ENCODE data around the gene CLMP.

The CLMP gene

DNA sequence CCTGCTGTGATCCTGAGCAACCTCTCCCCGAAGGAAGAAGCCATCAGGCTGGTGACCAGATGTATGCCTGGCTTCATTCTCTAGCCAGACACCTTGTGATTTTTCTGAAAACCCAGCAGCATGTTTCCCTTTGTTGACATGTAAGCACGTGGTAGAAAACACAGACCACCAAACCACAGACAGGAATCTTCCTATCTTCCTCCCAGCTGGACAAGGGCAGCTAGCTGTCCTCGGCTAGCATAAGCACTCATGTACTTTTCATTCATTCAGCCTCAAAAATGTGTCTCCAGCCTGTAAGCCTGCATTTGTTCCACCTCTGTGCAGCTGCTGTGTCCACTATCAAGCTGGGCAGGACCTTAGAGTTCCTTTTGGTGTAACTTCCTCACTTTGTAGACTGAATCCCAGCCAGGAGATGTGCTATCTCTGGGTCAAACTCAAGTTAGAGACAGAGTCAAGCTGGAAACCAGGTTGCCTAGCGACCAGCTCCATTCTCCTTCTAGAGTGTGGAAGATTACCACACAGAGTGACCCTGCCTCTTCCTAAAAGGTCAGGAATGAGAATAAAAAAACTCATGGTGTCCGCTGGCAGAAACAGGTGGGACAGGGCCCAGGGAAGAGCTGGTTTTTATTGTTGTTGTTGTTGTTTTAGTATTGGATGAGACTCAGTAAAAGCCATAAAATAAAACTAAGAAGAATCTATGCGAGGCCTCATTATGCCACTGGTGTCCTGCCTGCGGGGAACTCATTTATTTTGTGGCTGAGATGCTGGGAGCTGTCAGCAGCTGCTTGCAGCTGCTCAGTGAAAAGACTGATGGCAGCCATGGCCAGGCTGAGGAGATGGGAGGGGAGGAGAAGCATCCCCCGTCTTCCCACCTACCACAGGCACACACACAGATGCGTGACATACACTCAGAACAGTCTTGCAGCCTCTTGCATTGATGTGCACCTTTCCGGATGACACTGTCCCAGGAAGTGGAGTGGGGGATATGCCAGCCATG, 7.4 kb upstream of the CLMP start:
- H3K4me3 ChIP-seq (ENCODE audit: low read length) = no peak overlapping the region
- TF ChIP-seq, protein P1, sequence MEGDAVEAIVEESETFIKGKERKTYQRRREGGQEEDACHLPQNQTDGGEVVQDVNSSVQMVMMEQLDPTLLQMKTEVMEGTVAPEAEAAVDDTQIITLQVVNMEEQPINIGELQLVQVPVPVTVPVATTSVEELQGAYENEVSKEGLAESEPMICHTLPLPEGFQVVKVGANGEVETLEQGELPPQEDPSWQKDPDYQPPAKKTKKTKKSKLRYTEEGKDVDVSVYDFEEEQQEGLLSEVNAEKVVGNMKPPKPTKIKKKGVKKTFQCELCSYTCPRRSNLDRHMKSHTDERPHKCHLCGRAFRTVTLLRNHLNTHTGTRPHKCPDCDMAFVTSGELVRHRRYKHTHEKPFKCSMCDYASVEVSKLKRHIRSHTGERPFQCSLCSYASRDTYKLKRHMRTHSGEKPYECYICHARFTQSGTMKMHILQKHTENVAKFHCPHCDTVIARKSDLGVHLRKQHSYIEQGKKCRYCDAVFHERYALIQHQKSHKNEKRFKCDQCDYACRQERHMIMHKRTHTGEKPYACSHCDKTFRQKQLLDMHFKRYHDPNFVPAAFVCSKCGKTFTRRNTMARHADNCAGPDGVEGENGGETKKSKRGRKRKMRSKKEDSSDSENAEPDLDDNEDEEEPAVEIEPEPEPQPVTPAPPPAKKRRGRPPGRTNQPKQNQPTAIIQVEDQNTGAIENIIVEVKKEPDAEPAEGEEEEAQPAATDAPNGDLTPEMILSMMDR (IDR thresholded peaks at IDR 0.05; ENCODE audit: insufficient read depth, low read depth, low read length, missing control alignments) = no peak
- DNase-seq (ENCODE audit: low read depth) = no peak

DNA sequence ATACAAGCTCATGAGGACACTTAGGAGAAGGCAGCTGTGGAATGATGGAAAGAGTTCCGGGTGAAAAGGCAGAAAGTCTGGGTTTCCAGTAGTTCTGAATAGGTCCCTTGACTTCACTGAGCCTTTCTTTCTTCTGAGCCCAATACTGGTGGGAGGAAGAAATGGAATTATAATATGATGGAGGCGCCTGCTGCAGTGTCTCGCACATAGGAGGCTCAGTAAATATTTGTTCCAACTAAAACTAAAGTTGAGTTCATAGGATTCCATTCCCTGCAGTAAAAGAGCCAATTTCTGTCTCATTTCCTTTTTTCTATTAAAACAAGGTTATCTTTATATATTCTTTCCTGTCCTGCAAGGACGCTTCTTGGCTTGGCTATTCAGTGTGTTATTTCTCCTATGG, 5.2 kb upstream of the CLMP start:
- no peak overlapping the region for H3K4me3 ChIP-seq (ENCODE audit: low read length)
- TF ChIP-seq, protein P1 (IDR thresholded peaks at IDR 0.05; ENCODE audit: insufficient read depth, low read depth, low read length, missing control alignments) = no peak
- no peak for DNase-seq (ENCODE audit: low read depth)

DNA sequence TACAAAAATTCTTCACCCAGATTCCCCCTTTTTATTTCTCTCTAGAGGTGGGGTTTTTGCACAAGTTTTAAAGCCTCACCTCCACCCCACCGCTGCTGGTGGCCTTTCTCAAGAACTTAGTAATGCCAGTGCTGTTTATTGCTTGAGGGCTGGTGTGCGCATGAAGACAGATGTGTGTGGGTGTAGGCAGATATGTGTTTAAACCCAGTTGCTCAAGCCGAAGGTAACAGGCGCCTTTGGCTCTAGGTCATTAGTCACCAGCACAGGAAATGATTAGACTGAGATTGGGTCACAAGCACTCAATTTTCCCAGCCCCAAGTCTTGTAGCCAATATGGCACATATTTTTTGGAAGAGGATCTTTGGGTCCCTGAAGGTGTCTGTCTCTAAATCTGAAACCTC, 2.7 kb upstream of the CLMP start:
- H3K4me3 ChIP-seq (ENCODE audit: low read length) = no peak overlapping the region
- peak; percentile 98 for DNase-seq (ENCODE audit: low read depth)
- TF ChIP-seq, protein P1 (IDR thresholded peaks at IDR 0.05; ENCODE audit: insufficient read depth, low read depth, low read length, missing control alignments) = no peak

DNA sequence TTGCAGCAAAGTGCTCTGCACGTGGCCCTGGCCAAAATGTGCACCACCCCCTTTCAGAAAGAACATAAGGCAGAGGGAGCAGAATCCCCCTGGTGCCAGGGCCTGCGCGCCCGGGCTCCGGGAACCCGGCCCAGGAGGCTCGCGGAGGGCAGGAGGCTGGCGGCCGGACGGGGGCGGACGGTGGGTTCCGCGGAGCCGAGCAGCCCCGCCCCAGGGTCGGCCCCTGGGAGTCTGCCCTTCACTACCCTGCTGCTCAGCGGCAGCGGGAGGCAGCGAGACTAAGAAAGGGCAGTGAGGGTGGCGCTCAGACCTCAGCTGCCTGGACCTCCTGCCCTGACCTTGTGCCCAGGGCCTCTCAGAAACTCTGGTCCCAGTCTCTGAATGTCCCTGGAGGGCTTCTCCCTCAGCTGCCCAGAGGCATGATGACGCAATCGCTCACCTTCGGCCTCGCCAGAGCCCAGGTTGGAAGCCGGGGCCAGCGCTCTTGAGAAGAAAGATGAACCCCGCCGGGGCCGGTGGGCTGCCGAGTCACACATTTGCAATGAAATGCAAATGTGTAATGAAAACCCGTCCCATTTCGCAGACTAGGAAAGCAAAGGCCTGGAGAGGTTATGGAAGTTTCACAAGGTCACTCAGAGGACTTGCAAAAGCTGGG, 1.1 kb upstream of the CLMP start:
- H3K4me3 ChIP-seq (ENCODE audit: low read length) = no peak overlapping the region
- TF ChIP-seq, protein P1 (IDR thresholded peaks at IDR 0.05; ENCODE audit: insufficient read depth, low read depth, low read length, missing control alignments) = no peak
- no peak for DNase-seq (ENCODE audit: low read depth)

DNA sequence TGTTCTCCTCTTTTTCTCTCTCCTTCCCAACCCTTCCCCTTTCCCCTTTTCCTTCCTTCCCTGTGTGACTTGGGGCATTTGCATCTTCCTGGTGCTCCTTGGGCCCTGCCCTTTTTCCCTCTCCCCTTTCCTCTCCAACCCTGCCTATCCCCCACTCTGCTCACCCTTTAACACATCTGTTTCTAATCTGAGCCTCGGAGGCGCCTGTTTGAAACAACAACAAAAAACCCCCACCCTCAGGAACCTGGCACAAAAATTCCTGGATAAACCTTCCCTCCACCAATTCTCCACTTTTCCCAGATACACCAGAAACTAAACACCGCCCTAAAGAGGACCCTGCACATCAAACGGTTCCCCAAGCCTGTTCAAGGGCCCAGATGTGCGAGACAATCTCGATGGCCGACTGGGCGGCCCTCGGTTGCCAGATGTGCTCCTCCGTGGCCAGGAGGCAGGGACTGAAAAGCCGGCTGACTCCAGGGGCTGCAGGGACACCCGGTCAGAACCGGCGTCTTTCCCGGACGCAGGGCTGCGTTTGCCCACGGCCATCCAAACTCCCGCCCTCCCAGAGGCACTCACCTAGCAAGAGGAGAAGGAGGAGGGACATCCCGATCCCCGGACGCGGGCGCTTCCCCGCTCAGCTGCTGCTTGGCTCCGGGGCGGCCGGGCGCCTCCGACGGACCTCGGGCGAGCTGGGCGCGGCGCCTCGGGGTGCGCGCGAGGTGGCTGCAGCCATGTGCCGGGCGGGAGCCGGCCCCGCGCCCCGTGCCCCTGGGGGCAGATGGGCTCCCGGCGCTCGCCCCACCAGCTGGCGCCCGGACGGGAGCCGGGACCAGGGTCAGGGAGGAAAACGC, 486 bp downstream of the CLMP start:
- peak; percentile 47 for DNase-seq (ENCODE audit: low read depth)
- TF ChIP-seq, protein P1 (IDR thresholded peaks at IDR 0.05; ENCODE audit: insufficient read depth, low read depth, low read length, missing control alignments) = no peak
- H3K4me3 ChIP-seq (ENCODE audit: low read length) = peak overlapping the region; percentile 47

DNA sequence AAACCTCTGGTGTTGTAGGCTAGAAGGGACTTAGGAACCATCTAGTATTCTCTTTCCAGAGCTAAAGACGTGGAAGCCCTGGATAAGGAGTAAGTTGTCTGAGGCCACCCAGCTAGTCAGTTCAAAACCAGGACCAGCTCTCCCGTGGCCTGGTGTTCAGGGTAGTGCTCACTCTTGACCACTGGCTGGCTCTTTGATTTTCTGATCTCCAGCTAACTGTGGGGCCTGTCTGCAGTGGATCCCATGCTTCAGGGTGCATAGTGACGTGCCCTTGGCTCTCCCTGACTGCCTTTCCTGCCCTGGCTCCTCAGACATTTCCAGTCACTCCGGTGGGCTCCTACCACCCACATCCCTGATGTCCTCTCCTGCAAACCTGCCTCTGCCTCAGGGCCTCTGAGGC, 1.3 kb downstream of the CLMP start:
- peak overlapping the region; percentile 47 for H3K4me3 ChIP-seq (ENCODE audit: low read length)
- TF ChIP-seq, protein P1 (IDR thresholded peaks at IDR 0.05; ENCODE audit: insufficient read depth, low read depth, low read length, missing control alignments) = no peak
- no peak for DNase-seq (ENCODE audit: low read depth)

All from epithelial cell of esophagus (primary cell).